Mesendoderm (in vitro differentiated cells): ENCODE results near the gene TNFSF8.
A peak's percentile ranks its signal among the peaks of the same experiment; 100 is the strongest.

Experiments used
- DNase-seq: peaks from one replicate; pipeline ENCODE4 v3.0.0; 2013
- H2AK5ac ChIP-seq: 2 replicates; pipeline ENCODE4 v1.6.1; 2013; ENCODE audit warnings: low read length, inconsistent platforms
- H2BK120ac ChIP-seq: 2 replicates; pipeline ENCODE4 v1.6.1; 2013; ENCODE audit warnings: low read depth, mild to moderate bottlenecking, low read length, moderate library complexity, mixed read lengths
- H2BK15ac ChIP-seq: replicated peaks from 2 replicates; pipeline ENCODE4 v1.6.1; 2013; ENCODE audit warnings: low read depth, mild to moderate bottlenecking, moderate library complexity
- H2BK5ac ChIP-seq: 2 replicates; pipeline ENCODE4 v1.6.1; 2013; ENCODE audit warnings: low read length, inconsistent platforms
- H3K18ac ChIP-seq: 2 replicates; pipeline ENCODE4 v1.6.1; 2013; ENCODE audit warnings: mild to moderate bottlenecking, low read length, mixed read lengths
- H3K23ac ChIP-seq: one replicate; pipeline ENCODE4 v1.6.1; 2013; ENCODE audit warnings: low read length
- H3K27ac ChIP-seq: 2 replicates; pipeline ENCODE4 v1.5.1; 2013; ENCODE audit warnings: low read depth, mild to moderate bottlenecking, inconsistent platforms, low read length, moderate library complexity
- H3K27me3 ChIP-seq: 2 replicates; pipeline ENCODE4 v1.6.1; 2013; ENCODE audit warnings: low read length, control low read depth, mild to moderate bottlenecking, inconsistent platforms; ENCODE audit not compliant: insufficient read depth, poor library complexity
- H3K36me3 ChIP-seq: 2 replicates; pipeline ENCODE4 v1.6.1; 2013; ENCODE audit warnings: low read length, inconsistent platforms; ENCODE audit not compliant: control insufficient read depth, insufficient read depth
- H3K4ac ChIP-seq: one replicate; pipeline ENCODE4 v1.6.1; 2013; ENCODE audit warnings: low read depth, mild to moderate bottlenecking, low read length, moderate library complexity
- H3K4me1 ChIP-seq: 2 replicates; pipeline ENCODE4 v1.6.1; 2013; ENCODE audit warnings: low read depth, low read length, inconsistent platforms; ENCODE audit not compliant: control insufficient read depth
- H3K4me2 ChIP-seq: 2 replicates; pipeline ENCODE4 v1.6.1; 2013; ENCODE audit warnings: low read length
- H3K4me3 ChIP-seq: 2 replicates; pipeline ENCODE4 v1.5.1; 2013; ENCODE audit warnings: mild to moderate bottlenecking, low read length
- H3K56ac ChIP-seq: one replicate; pipeline ENCODE4 v1.6.1; 2013; ENCODE audit warnings: low read length
- H3K79me1 ChIP-seq: 2 replicates; pipeline ENCODE4 v1.6.1; 2013; ENCODE audit warnings: low read length, inconsistent platforms
- H3K79me2 ChIP-seq: 2 replicates; pipeline ENCODE4 v1.6.1; 2013; ENCODE audit warnings: mild to moderate bottlenecking, low read length; ENCODE audit not compliant: control insufficient read depth, insufficient read depth
- H3K9ac ChIP-seq: 2 replicates; pipeline ENCODE4 v1.6.1; 2013; ENCODE audit warnings: low read length, inconsistent platforms
- H4K5ac ChIP-seq: one replicate; pipeline ENCODE4 v1.6.1; 2013; ENCODE audit warnings: low read length
- H4K8ac ChIP-seq: one replicate; pipeline ENCODE4 v1.6.1; 2013; ENCODE audit warnings: low read depth, mild to moderate bottlenecking, control low read depth, low read length, moderate library complexity
- WGBS: extraction: QIAGEN DNeasy Blood & Tissue Kit; methylation state at CpG from one replicate; pipeline ENCODE4 v1.1.7; 2013; ENCODE audit warnings: low lambda C conversion rate, missing lambda C conversion rate; ENCODE audit not compliant: insufficient coverage; ENCODE audit errors: extremely low coverage; 5-methylcytosine and 5-hydroxymethylcytosine counted together

Gene TNFSF8

DNA sequence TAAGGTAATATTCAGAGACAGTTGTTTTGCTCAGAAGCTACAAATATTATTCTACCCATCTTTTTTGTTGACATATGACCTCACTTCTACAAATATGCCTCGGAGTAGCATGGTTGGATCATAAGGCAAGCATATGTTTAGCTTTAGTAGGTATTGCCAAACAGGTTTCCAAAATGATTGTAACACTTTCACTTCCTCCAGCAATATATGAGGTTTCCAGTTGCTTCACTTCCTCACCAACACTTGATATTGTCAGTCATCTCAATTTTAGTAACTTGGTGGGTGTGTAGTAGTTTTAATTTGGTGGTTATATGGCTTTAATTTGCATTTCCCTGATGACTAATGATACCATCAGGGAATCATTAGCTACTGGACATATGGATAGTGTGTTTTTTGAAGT is 46.7 kb downstream of the TNFSF8 start:
- no peak overlapping the region for H3K4me2 ChIP-seq
- H2BK120ac ChIP-seq, result no peak overlapping the region
- no peak for DNase-seq
- no peak overlapping the region for H2BK5ac ChIP-seq
- no peaks in the 10 kb centered on the region for H3K79me1 ChIP-seq
- WGBS, result no CpG with 5 or more reads among the region's 1 CpG
- no peak overlapping the region for H4K5ac ChIP-seq
- no peak overlapping the region for H3K9ac ChIP-seq
- H4K8ac ChIP-seq, result no peak overlapping the region
- H3K18ac ChIP-seq, result no peak overlapping the region
- H3K23ac ChIP-seq, result no peak overlapping the region
- H3K4me1 ChIP-seq, result peaks cover 3% of the 10 kb centered on the region
- no peaks in the 10 kb centered on the region for H3K79me2 ChIP-seq
- no peak overlapping the region for H3K4ac ChIP-seq
- H2AK5ac ChIP-seq, result no peak overlapping the region
- H3K36me3 ChIP-seq, result peaks cover 1% of the 10 kb centered on the region
- H3K4me3 ChIP-seq, result no peak overlapping the region
- no peak overlapping the region for H3K56ac ChIP-seq
- H3K27ac ChIP-seq, result no peak overlapping the region
- H3K27me3 ChIP-seq, result no peaks in the 10 kb centered on the region
- H2BK15ac ChIP-seq, result no peak overlapping the region

DNA sequence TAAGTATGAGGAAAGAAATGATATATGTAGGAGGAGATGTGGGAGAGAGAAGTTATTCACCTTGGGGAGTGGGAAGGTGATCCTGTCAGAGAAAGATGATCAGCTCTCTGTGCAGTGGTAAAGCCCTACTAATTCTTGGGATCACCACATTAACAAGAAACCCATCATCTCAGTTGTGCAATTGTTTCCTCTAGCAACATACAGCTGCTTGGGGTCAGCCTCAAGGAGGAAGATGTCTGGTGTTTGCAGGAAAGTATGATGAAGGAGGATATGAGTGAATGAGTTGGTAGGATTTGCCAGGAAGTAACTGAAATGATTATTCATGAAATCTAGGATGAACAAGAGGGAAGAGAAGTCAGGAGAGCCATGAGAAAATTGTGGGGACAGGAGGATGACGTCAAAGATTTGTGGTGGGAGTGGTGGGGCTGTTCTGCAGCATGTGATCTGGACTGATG is 50.1 kb downstream of the TNFSF8 start:
- H2AK5ac ChIP-seq, result no peak overlapping the region
- H3K23ac ChIP-seq, result no peak overlapping the region
- H2BK5ac ChIP-seq, result no peak overlapping the region
- H3K56ac ChIP-seq, result no peak overlapping the region
- no peak overlapping the region for H2BK120ac ChIP-seq
- no peak overlapping the region for H3K9ac ChIP-seq
- H3K4me1 ChIP-seq, result no peaks in the 10 kb centered on the region
- H2BK15ac ChIP-seq, result no peak overlapping the region
- WGBS, result no CpG with 5 or more reads among the region's 1 CpG
- peaks cover 1% of the 10 kb centered on the region for H3K36me3 ChIP-seq
- H4K5ac ChIP-seq, result no peak overlapping the region
- H3K18ac ChIP-seq, result no peak overlapping the region
- DNase-seq, result no peak
- no peaks in the 10 kb centered on the region for H3K27me3 ChIP-seq
- H3K4ac ChIP-seq, result no peak overlapping the region
- no peaks in the 10 kb centered on the region for H3K79me1 ChIP-seq
- no peaks in the 10 kb centered on the region for H3K79me2 ChIP-seq
- H3K4me3 ChIP-seq, result no peak overlapping the region
- no peak overlapping the region for H3K4me2 ChIP-seq
- no peak overlapping the region for H3K27ac ChIP-seq
- no peak overlapping the region for H4K8ac ChIP-seq

DNA sequence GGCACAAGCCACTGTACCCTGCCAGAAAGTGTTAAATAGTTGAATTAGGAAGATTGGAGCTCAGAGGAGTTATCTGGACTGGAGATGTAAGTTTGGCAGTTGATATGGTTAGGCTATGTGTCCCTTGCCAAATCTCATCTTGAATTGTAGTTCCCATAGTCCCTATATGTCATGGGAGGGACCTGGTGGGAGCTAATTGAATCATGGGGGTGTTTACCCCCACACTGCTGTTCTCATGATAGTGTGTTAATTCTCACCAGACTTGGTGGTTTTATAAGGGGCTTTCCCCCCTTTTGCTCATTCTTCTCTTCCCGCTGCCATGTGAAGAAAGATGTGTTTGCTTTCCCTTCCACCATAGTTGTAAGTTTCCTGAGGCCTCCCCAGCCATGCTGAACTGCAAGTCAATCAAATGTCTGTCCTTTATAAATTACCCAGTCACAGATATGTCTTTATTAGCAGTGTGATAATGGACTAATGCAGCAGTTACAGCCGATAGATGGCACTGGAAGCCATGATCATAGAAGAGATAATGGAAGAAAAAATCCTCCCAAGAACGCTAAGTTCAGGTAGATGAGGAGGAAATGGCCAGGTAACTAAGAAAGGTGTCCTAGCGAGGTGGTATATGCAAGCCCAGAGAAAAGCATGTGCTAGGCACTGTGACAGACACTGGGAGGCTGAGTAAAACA is 51.4 kb downstream of the TNFSF8 start:
- Histone ChIP-seq H4K8ac (no peak overlapping the region), H2BK120ac (no peak overlapping the region), H3K4me2 (no peak overlapping the region), H3K9ac (no peak overlapping the region), H3K4ac (no peak overlapping the region), H3K79me1 (no peaks in the 10 kb centered on the region), H2AK5ac (no peak overlapping the region), H3K23ac (no peak overlapping the region), H3K79me2 (no peaks in the 10 kb centered on the region), H3K4me3 (no peak overlapping the region), H3K27ac (no peak overlapping the region), H3K36me3 (peaks cover 1% of the 10 kb centered on the region), H2BK15ac (no peak overlapping the region), H4K5ac (no peak overlapping the region), H3K18ac (no peak overlapping the region), H3K56ac (no peak overlapping the region), H3K27me3 (no peaks in the 10 kb centered on the region), H2BK5ac (no peak overlapping the region), H3K4me1 (no peaks in the 10 kb centered on the region)
- WGBS, result no CpG with 5 or more reads among the region's 4 CpGs
- no peak for DNase-seq

DNA sequence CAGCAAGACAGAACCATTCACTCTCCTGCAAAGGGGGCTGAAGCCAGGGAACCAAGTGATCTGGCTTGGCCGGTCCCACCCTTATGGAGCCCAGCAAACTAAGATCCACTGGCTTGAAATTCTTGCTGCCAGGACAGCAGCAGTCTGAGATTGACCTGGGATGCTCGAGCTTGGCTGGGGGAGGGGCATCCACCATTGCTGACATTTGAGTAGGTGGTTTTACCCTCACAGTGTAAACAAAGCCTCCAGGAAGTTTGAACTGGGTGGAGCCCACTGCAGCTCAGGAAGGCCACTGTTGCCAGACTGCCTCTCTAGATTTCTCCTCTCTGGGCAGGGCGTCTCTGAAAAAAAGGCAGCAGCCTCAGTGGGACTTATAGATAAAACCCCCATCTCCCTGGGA is 60.5 kb downstream of the TNFSF8 start:
- no peak overlapping the region for H3K23ac ChIP-seq
- no peak overlapping the region for H3K27ac ChIP-seq
- no peak overlapping the region for H2AK5ac ChIP-seq
- no peak overlapping the region for H2BK5ac ChIP-seq
- H3K9ac ChIP-seq, result no peak overlapping the region
- no peak overlapping the region for H4K5ac ChIP-seq
- H3K27me3 ChIP-seq, result no peaks in the 10 kb centered on the region
- no peak overlapping the region for H3K4me3 ChIP-seq
- peak; percentile 78 for DNase-seq
- peak overlapping the region; percentile 56 for H3K56ac ChIP-seq
- H3K18ac ChIP-seq, result no peak overlapping the region
- WGBS, result no CpG with 5 or more reads among the region's 3 CpGs
- no peak overlapping the region for H2BK15ac ChIP-seq
- H2BK120ac ChIP-seq, result no peak overlapping the region
- H3K4ac ChIP-seq, result no peak overlapping the region
- H4K8ac ChIP-seq, result no peak overlapping the region
- no peaks in the 10 kb centered on the region for H3K79me2 ChIP-seq
- no peaks in the 10 kb centered on the region for H3K36me3 ChIP-seq
- H3K79me1 ChIP-seq, result no peaks in the 10 kb centered on the region
- no peak overlapping the region for H3K4me2 ChIP-seq
- H3K4me1 ChIP-seq, result peaks cover 4% of the 10 kb centered on the region

DNA sequence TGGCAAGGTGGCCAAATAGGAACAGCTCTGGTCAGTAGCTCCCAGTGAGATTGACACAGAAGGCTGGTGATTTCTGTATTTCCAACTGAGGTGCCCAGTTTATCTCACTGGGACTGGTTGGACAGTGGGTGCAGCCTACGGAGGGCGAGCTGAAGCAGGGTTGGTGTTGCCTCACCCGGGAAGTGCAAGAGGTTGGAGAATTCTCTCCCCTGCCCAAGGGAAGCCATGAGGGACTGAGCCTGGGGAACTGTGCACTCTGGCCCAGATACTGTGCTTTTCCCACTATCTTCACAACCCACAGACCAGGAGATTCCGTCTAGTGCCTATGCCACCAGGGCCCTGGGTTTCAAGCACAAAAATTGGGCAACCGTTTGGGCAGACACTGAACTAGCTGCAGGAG is 61.0 kb downstream of the TNFSF8 start:
- Histone ChIP-seq H2BK5ac (no peak overlapping the region), H2BK120ac (no peak overlapping the region), H3K23ac (no peak overlapping the region), H3K9ac (no peak overlapping the region), H3K4ac (peak overlapping the region; percentile 2), H3K36me3 (no peaks in the 10 kb centered on the region), H3K4me1 (peaks cover 4% of the 10 kb centered on the region), H3K27me3 (no peaks in the 10 kb centered on the region), H3K79me1 (no peaks in the 10 kb centered on the region), H3K4me2 (no peak overlapping the region), H3K56ac (no peak overlapping the region), H3K27ac (no peak overlapping the region), H3K4me3 (no peak overlapping the region), H3K79me2 (no peaks in the 10 kb centered on the region), H2BK15ac (no peak overlapping the region), H3K18ac (no peak overlapping the region), H2AK5ac (no peak overlapping the region), H4K5ac (no peak overlapping the region), H4K8ac (no peak overlapping the region)
- DNase-seq, result no peak
- no CpG with 5 or more reads among the region's 5 CpGs for WGBS

DNA sequence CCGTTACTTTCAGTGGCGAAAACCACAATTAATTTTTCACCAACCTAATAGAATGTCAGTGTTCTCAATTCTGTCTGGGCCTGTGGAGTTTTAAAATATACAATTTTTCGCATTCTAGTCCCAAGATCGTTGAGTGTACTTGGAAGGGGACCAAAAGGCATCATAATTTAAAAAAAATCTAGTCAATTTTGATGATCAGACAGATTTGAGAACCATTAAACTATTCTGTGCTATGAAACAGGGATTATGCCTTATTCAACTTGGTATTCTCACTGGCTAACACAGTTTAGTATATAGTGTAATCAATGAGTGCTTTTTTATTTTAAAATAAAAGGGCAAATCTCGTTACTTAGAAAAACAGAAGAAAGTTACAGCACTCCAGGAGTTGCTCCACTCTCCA is 63.1 kb downstream of the TNFSF8 start:
- no peaks in the 10 kb centered on the region for H3K79me2 ChIP-seq
- H4K5ac ChIP-seq, result no peak overlapping the region
- no peak overlapping the region for H2BK15ac ChIP-seq
- DNase-seq, result no peak
- no peak overlapping the region for H3K56ac ChIP-seq
- no peak overlapping the region for H2BK5ac ChIP-seq
- H3K4me1 ChIP-seq, result peaks cover 4% of the 10 kb centered on the region
- no CpG with 5 or more reads among the region's 5 CpGs for WGBS
- H3K4ac ChIP-seq, result no peak overlapping the region
- no peak overlapping the region for H2AK5ac ChIP-seq
- H3K23ac ChIP-seq, result no peak overlapping the region
- no peaks in the 10 kb centered on the region for H3K36me3 ChIP-seq
- no peak overlapping the region for H3K4me2 ChIP-seq
- no peak overlapping the region for H2BK120ac ChIP-seq
- no peak overlapping the region for H3K4me3 ChIP-seq
- no peak overlapping the region for H4K8ac ChIP-seq
- no peaks in the 10 kb centered on the region for H3K27me3 ChIP-seq
- no peak overlapping the region for H3K27ac ChIP-seq
- no peak overlapping the region for H3K9ac ChIP-seq
- no peak overlapping the region for H3K18ac ChIP-seq
- H3K79me1 ChIP-seq, result no peaks in the 10 kb centered on the region
